H9 (cell line): ENCODE data around the gene CRAT. TPM values are rescaled to one million over a fixed set of nuclear protein-coding genes. Genes with fewer than 3 reads are reported as not detected.

Source experiments
- DNase-seq: peaks from one replicate; pipeline ENCODE4 v3.0.0-alpha.2; 2017
- H2AFZ ChIP-seq: one replicate; pipeline ENCODE4 v1.6.1; 2013; ENCODE audit warnings: mild to moderate bottlenecking, low read length, control low read depth, moderate library complexity
- H2AK5ac ChIP-seq: 2 replicates; pipeline ENCODE4 v1.6.1; 2013; ENCODE audit warnings: low read length, control low read depth, mixed read lengths; ENCODE audit not compliant: insufficient read length
- H2BK120ac ChIP-seq: one replicate; pipeline ENCODE4 v1.6.1; 2013; ENCODE audit warnings: low read depth, mild to moderate bottlenecking, low read length, control low read depth, inconsistent platforms; ENCODE audit not compliant: poor library complexity, severe bottlenecking
- H2BK12ac ChIP-seq: 2 replicates; pipeline ENCODE4 v1.6.1; 2013; ENCODE audit warnings: low read length, control low read depth, mixed read lengths, low read depth; ENCODE audit not compliant: insufficient read length
- H2BK15ac ChIP-seq: 2 replicates; pipeline ENCODE4 v1.6.1; 2013; ENCODE audit warnings: low read depth, low read length, control low read depth
- H2BK20ac ChIP-seq: one replicate; pipeline ENCODE4 v1.6.1; 2013; ENCODE audit warnings: low read depth, mild to moderate bottlenecking, low read length, control low read depth, inconsistent platforms; ENCODE audit not compliant: poor library complexity, severe bottlenecking
- H2BK5ac ChIP-seq: 2 replicates; pipeline ENCODE4 v1.6.1; 2013; ENCODE audit warnings: low read length, control low read depth, mixed read lengths; ENCODE audit not compliant: insufficient read length
- H3K14ac ChIP-seq: 2 replicates; pipeline ENCODE4 v1.6.1; 2013; ENCODE audit warnings: low read length, control low read depth; ENCODE audit not compliant: insufficient read depth
- H3K18ac ChIP-seq: 2 replicates; pipeline ENCODE4 v1.6.1; 2013; ENCODE audit warnings: low read depth, mild to moderate bottlenecking, mixed read lengths, low read length, control low read depth; ENCODE audit not compliant: insufficient read length
- H3K23ac ChIP-seq: 2 replicates; pipeline ENCODE4 v1.6.1; 2013; ENCODE audit warnings: low read length, control low read depth, mixed read lengths, low read depth; ENCODE audit not compliant: insufficient read length
- H3K23me2 ChIP-seq: 2 replicates; pipeline ENCODE4 v1.6.1; 2013; ENCODE audit warnings: low read depth, mild to moderate bottlenecking, mixed read lengths, low read length, control low read depth; ENCODE audit not compliant: insufficient read length, poor library complexity, severe bottlenecking
- H3K27ac ChIP-seq: 2 replicates; pipeline ENCODE4 v1.5.1; 2013; ENCODE audit warnings: low read length, control low read depth, mixed read lengths, low read depth; ENCODE audit not compliant: insufficient read length
- H3K27me3 ChIP-seq: 2 replicates; pipeline ENCODE4 v1.6.1; 2013; ENCODE audit warnings: low read length, control low read depth, inconsistent platforms; ENCODE audit not compliant: insufficient read depth
- H3K4ac ChIP-seq: 2 replicates; pipeline ENCODE4 v1.6.1; 2013; ENCODE audit warnings: low read depth, mild to moderate bottlenecking, control low read depth, inconsistent platforms, low read length, moderate library complexity
- H3K4me1 ChIP-seq: 2 replicates; pipeline ENCODE4 v1.6.1; 2013; ENCODE audit warnings: low read length, control low read depth, inconsistent platforms; ENCODE audit not compliant: insufficient read depth
- H3K4me2 ChIP-seq: 2 replicates; pipeline ENCODE4 v1.6.1; 2013; ENCODE audit warnings: low read length, control low read depth, mixed read lengths; ENCODE audit not compliant: insufficient read length, insufficient read depth
- H3K56ac ChIP-seq: 2 replicates; pipeline ENCODE4 v1.6.1; 2013; ENCODE audit warnings: low read depth, mild to moderate bottlenecking, mixed read lengths, low read length, control low read depth; ENCODE audit not compliant: insufficient read length
- H3K79me1 ChIP-seq: 2 replicates; pipeline ENCODE4 v1.6.1; 2013; ENCODE audit warnings: low read depth, mild to moderate bottlenecking, moderate library complexity, low read length, control low read depth, inconsistent platforms; ENCODE audit not compliant: insufficient read depth, poor library complexity, severe bottlenecking
- H3K79me2 ChIP-seq: 2 replicates; pipeline ENCODE4 v1.6.1; 2013; ENCODE audit warnings: low read length, control low read depth, inconsistent platforms; ENCODE audit not compliant: insufficient read depth
- H3K9ac ChIP-seq: 2 replicates; pipeline ENCODE4 v1.6.1; 2013; ENCODE audit warnings: low read length, control low read depth, mixed read lengths; ENCODE audit not compliant: insufficient read length; ENCODE audit errors: extremely low read depth
- H3K9me3 ChIP-seq: one replicate; pipeline ENCODE4 v1.6.1; 2013; ENCODE audit warnings: low read depth, low read length, inconsistent platforms; ENCODE audit not compliant: control insufficient read depth
- H3T11ph ChIP-seq: one replicate; pipeline ENCODE4 v1.6.1; 2013; ENCODE audit warnings: mild to moderate bottlenecking, low read length, control low read depth, inconsistent platforms
- H4K20me1 ChIP-seq: one replicate; pipeline ENCODE4 v1.6.1; 2013; ENCODE audit not compliant: control insufficient read depth, insufficient read length, insufficient read depth
- H4K5ac ChIP-seq: 2 replicates; pipeline ENCODE4 v1.6.1; 2013; ENCODE audit warnings: low read depth, mild to moderate bottlenecking, mixed read lengths, low read length, control low read depth; ENCODE audit not compliant: insufficient read length
- H4K8ac ChIP-seq: replicated peaks from 2 replicates; pipeline ENCODE4 v1.6.1; 2013; ENCODE audit warnings: low read length, control low read depth, mixed read lengths, low read depth; ENCODE audit not compliant: insufficient read length
- H4K91ac ChIP-seq: 2 replicates; pipeline ENCODE4 v1.6.1; 2013; ENCODE audit warnings: low read depth, mild to moderate bottlenecking, moderate library complexity, mixed read lengths, low read length, control low read depth; ENCODE audit not compliant: insufficient read length
- H3K27ac Mint-ChIP-seq, 3 experiments: 2 replicates in 2 of 3; 3 replicates in 1 of 3; pipeline ENCODE4 v1.8.0; 2020 to 2021; ENCODE audit warnings: mixed read lengths in 3 of 3, mild to moderate bottlenecking in 1 of 3, moderate library complexity in 1 of 3
- H3K27me3 Mint-ChIP-seq: 2 replicates; pipeline ENCODE4 v1.8.0; 2021; ENCODE audit warnings: low read depth, mild to moderate bottlenecking, moderate library complexity, mixed read lengths
- H3K36me3 Mint-ChIP-seq, 3 experiments: 2 replicates in 2 of 3; 3 replicates in 1 of 3; pipeline ENCODE4 v1.8.0; 2020 to 2021; ENCODE audit warnings: low read depth in 3 of 3, mixed read lengths in 3 of 3; ENCODE audit not compliant: insufficient read depth in 1 of 3
- H3K4me1 Mint-ChIP-seq, 2 experiments: 2 replicates each; pipeline ENCODE4 v1.8.0; 2020; ENCODE audit warnings: mixed read lengths in 2 of 2
- H3K4me3 Mint-ChIP-seq, 2 experiments: 2 replicates in 1 of 2; 3 replicates in 1 of 2; pipeline ENCODE4 v1.8.0; 2020 to 2021; ENCODE audit warnings: mild to moderate bottlenecking in 2 of 2, mixed read lengths in 2 of 2, moderate library complexity in 1 of 2
- H3K9me3 Mint-ChIP-seq, 2 experiments: 2 replicates in 1 of 2; 3 replicates in 1 of 2; pipeline ENCODE4 v1.8.0; 2020; ENCODE audit warnings: mild to moderate bottlenecking in 2 of 2, mixed read lengths in 2 of 2, moderate library complexity in 1 of 2
- CTCF ChIP-seq: fragments of 200-600 bp; sonication (generic); conservative IDR thresholded peaks from 3 replicates; pipeline ENCODE4 v1.8.0; 2021; ENCODE audit warnings: antibody characterized with exemption, mild to moderate bottlenecking
- WGBS: extraction: QIAGEN DNeasy Blood & Tissue Kit; methylation state at CpG from one replicate; pipeline ENCODE4 v1.1.7; 2013; ENCODE audit warnings: missing lambda C conversion rate, low lambda C conversion rate, mixed read lengths; ENCODE audit not compliant: insufficient read length; ENCODE audit errors: extremely low coverage; 5-methylcytosine and 5-hydroxymethylcytosine counted together
- total RNA-seq: library from RNA; stranded (reverse); gene quantifications from 2 replicates; pipeline ENCODE4 v1.2.1, GENCODE V29; 2021

CRAT gene
- total RNA-seq, 1 experiment from 2014 or later, result 15.0 TPM

- H3K9me3 ChIP-seq, result no peaks in the 10 kb centered on the region
- TF ChIP-seq CTCF, result no peak
- WGBS, result no CpG with 5 or more reads among the region's 10 CpGs
- H4K20me1 ChIP-seq, result no peaks in the 10 kb centered on the region
- peaks cover 19 to 57% (median 57%) of the 10 kb centered on the region in 3 experiments for H3K36me3 Mint-ChIP-seq
- no peak overlapping the region for H3K4me2 ChIP-seq
- H3K27ac ChIP-seq, result peak overlapping the region; percentile 5
- H3K14ac ChIP-seq, result no peak overlapping the region
- no peak overlapping the region for H2AFZ ChIP-seq
- no peak overlapping the region for H3T11ph ChIP-seq
- H3K4me3 Mint-ChIP-seq, result peak overlapping the region in 1 of 2 experiments; percentile 50; a peak in 3 of 5 replicates
- no peak overlapping the region for H4K5ac ChIP-seq
- peak overlapping the region; percentile 9 for H3K18ac ChIP-seq
- no peak overlapping the region for H2BK15ac ChIP-seq
- H3K23me2 ChIP-seq, result no peaks in the 10 kb centered on the region
- H2BK20ac ChIP-seq, result no peak overlapping the region
- H2BK5ac ChIP-seq, result no peak overlapping the region
- peaks cover 6% of the 10 kb centered on the region; the same call in 1 of the 2 replicates for H3K4me1 ChIP-seq
- H2BK120ac ChIP-seq, result no peak overlapping the region
- no peak overlapping the region for H3K4ac ChIP-seq
- no peak overlapping the region for H3K9ac ChIP-seq
- no peak overlapping the region for H4K91ac ChIP-seq
- peak overlapping the region; percentile 95 to 97 (median 96) for H3K27ac Mint-ChIP-seq
- no peak overlapping the region for H2AK5ac ChIP-seq
- H2BK12ac ChIP-seq, result no peak overlapping the region
- peaks cover 18 to 29% of the 10 kb centered on the region in 2 experiments for H3K4me1 Mint-ChIP-seq
- H4K8ac ChIP-seq, result no peak overlapping the region
- H3K23ac ChIP-seq, result no peak overlapping the region
- no peaks in the 10 kb centered on the region for H3K9me3 Mint-ChIP-seq
- H3K79me2 ChIP-seq, result peaks cover 2% of the 10 kb centered on the region; the same call in 1 of the 2 replicates
- H3K79me1 ChIP-seq, result no peaks in the 10 kb centered on the region
- no peaks in the 10 kb centered on the region for H3K27me3 ChIP-seq
- no peaks in the 10 kb centered on the region; the same call in 1 of the 2 replicates for H3K27me3 Mint-ChIP-seq
- H3K56ac ChIP-seq, result no peak overlapping the region
- peak; percentile 82 for DNase-seq
Measured at GRCh38 chr9:129126749-129127618, 16.4 kb upstream of the CRAT start.
